Measurements from ENCODE around the gene DMD. TPM values are rescaled to one million over a fixed set of nuclear protein-coding genes. Genes with fewer than 3 reads are reported as not detected.

Gene DMD
- total and polyA plus RNA-seq, 2 donors (not counting 1 experiment from before 2014, with no cell fraction given) = 2.0 to 51.8 TPM

DNA sequence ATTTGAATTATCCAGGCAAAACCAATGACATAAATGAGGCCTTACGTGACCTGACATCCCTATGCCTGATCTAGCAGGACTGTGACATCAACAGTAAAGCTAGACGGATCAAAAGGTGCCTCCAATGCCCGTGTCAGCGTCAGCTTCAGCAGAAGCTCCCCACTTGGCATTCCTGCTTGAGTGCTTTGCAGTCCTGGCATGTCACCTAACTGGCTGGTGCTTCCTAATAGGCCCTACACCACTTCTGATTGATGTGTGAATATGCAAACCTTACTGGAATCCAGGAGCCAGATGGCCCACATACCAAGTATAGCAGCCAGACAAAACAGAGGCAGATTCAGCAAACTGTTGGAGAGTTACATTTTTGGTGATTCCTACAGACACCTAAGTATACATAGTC lies 224.2 kb downstream of the DMD start:
- ChIA-PET POLR2A (no interaction called here), CTCF (no interaction called here)
- Mint-ChIP-seq H3K4me3 (no peak overlapping the region), H3K27me3 (no peaks in the 10 kb centered on the region), H3K9me3 (ENCODE audit: insufficient read depth) (no peaks in the 10 kb centered on the region), H3K4me1 (no peaks in the 10 kb centered on the region), H3K27ac (no peak overlapping the region)
- Histone ChIP-seq H3K36me3 (replicated peaks in 1 of 2; ENCODE audit: control extremely low read depth in 1 of 2, control insufficient read depth in 1 of 2, extremely low read depth in 1 of 2, insufficient read depth in 2 of 2, low read length in 1 of 2) (no peaks in the 10 kb centered on the region), H4K20me1 (ENCODE audit: control insufficient read depth, insufficient read depth, low read length, poor library complexity, severe bottlenecking) (no peaks in the 10 kb centered on the region), H2AFZ (ENCODE audit: insufficient read depth, low read depth, low read length, poor library complexity, severe bottlenecking) (no peak overlapping the region), H3K79me2 (ENCODE audit: control insufficient read depth, insufficient read depth, low read length) (no peaks in the 10 kb centered on the region), H3K4me1 (ENCODE audit: control insufficient read depth in 2 of 2, insufficient read depth in 2 of 2, low read length in 2 of 2) (no peaks in the 10 kb centered on the region), H3K27ac (ENCODE audit: low read length in 2 of 2) (no peak overlapping the region), H3K9me3 (ENCODE audit: control extremely low read depth in 1 of 3, control insufficient read depth in 2 of 3, insufficient read depth in 1 of 3, low read length in 2 of 3) (no peaks in the 10 kb centered on the region), H3K27me3 (replicated peaks in 1 of 4; ENCODE audit: control extremely low read depth in 1 of 4, control insufficient read depth in 3 of 4, insufficient read depth in 4 of 4, low read length in 3 of 4) (no peaks in the 10 kb centered on the region), H3K4me2 (replicated peaks; ENCODE audit: low read depth, low read length, poor library complexity, severe bottlenecking) (no peak overlapping the region), H3K9ac (ENCODE audit: low read length) (no peak overlapping the region), H3K4me3 (ENCODE audit: control extremely low read depth in 1 of 5, extremely low read depth in 1 of 5, insufficient read depth in 1 of 5, low read depth in 2 of 5, low read length in 4 of 5) (no peak overlapping the region)
- 40% methylated on average over 4 of the region's 4 CpGs for WGBS (ENCODE audit: insufficient coverage)
- DNase-seq (no peak), ATAC-seq (ENCODE audit: low read depth) (no peak)
- intact Hi-C loops (cut with micrococcal nuclease) = no loop called here
- TF ChIP-seq, protein P1, sequence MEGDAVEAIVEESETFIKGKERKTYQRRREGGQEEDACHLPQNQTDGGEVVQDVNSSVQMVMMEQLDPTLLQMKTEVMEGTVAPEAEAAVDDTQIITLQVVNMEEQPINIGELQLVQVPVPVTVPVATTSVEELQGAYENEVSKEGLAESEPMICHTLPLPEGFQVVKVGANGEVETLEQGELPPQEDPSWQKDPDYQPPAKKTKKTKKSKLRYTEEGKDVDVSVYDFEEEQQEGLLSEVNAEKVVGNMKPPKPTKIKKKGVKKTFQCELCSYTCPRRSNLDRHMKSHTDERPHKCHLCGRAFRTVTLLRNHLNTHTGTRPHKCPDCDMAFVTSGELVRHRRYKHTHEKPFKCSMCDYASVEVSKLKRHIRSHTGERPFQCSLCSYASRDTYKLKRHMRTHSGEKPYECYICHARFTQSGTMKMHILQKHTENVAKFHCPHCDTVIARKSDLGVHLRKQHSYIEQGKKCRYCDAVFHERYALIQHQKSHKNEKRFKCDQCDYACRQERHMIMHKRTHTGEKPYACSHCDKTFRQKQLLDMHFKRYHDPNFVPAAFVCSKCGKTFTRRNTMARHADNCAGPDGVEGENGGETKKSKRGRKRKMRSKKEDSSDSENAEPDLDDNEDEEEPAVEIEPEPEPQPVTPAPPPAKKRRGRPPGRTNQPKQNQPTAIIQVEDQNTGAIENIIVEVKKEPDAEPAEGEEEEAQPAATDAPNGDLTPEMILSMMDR (IDR thresholded peaks at IDR 0.05) = no peak
- no peak for TF ChIP-seq EZH2 (IDR thresholded peaks at IDR 0.05; ENCODE audit: borderline replicate concordance, insufficient read depth, low read depth, low read length, poor library complexity, severe bottlenecking)

- no peaks in the 10 kb centered on the region for H3K9me3 ChIP-seq (ENCODE audit: control extremely low read depth in 1 of 3, control insufficient read depth in 2 of 3, insufficient read depth in 1 of 3, low read length in 2 of 3)
- H3K27me3 Mint-ChIP-seq = no peaks in the 10 kb centered on the region
- H2AFZ ChIP-seq (ENCODE audit: insufficient read depth, low read depth, low read length, poor library complexity, severe bottlenecking) = no peak overlapping the region
- no peaks in the 10 kb centered on the region for H3K36me3 ChIP-seq (replicated peaks in 1 of 2; ENCODE audit: control extremely low read depth in 1 of 2, control insufficient read depth in 1 of 2, extremely low read depth in 1 of 2, insufficient read depth in 2 of 2, low read length in 1 of 2)
- ChIA-PET POLR2A (no interaction called here), CTCF (no interaction called here)
- intact Hi-C loops (cut with micrococcal nuclease) = no loop called here
- no peaks in the 10 kb centered on the region for H3K27me3 ChIP-seq (replicated peaks in 1 of 4; ENCODE audit: control extremely low read depth in 1 of 4, control insufficient read depth in 3 of 4, insufficient read depth in 4 of 4, low read length in 3 of 4)
- H3K79me2 ChIP-seq (ENCODE audit: control insufficient read depth, insufficient read depth, low read length) = no peaks in the 10 kb centered on the region
- no peak overlapping the region for H3K27ac Mint-ChIP-seq
- TF ChIP-seq EZH2 (IDR thresholded peaks at IDR 0.05; ENCODE audit: borderline replicate concordance, insufficient read depth, low read depth, low read length, poor library complexity, severe bottlenecking) = no peak
- TF ChIP-seq, protein P1 (IDR thresholded peaks at IDR 0.05) = no peak
- H3K4me3 ChIP-seq (ENCODE audit: control extremely low read depth in 1 of 5, extremely low read depth in 1 of 5, insufficient read depth in 1 of 5, low read depth in 2 of 5, low read length in 4 of 5) = no peak overlapping the region
- no CpG with 5 or more reads among the region's 4 CpGs for WGBS (ENCODE audit: insufficient coverage)
- no peak overlapping the region for H3K9ac ChIP-seq (ENCODE audit: low read length)
- H3K4me1 Mint-ChIP-seq = no peaks in the 10 kb centered on the region
- H4K20me1 ChIP-seq (ENCODE audit: control insufficient read depth, insufficient read depth, low read length, poor library complexity, severe bottlenecking) = no peaks in the 10 kb centered on the region
- no peak overlapping the region for H3K4me3 Mint-ChIP-seq
- no peak overlapping the region for H3K27ac ChIP-seq (ENCODE audit: low read length in 2 of 2)
- H3K4me1 ChIP-seq (ENCODE audit: control insufficient read depth in 2 of 2, insufficient read depth in 2 of 2, low read length in 2 of 2) = no peaks in the 10 kb centered on the region
- DNase-seq (no peak), ATAC-seq (ENCODE audit: low read depth) (no peak)
- H3K9me3 Mint-ChIP-seq (ENCODE audit: insufficient read depth) = no peaks in the 10 kb centered on the region
- no peak overlapping the region for H3K4me2 ChIP-seq (replicated peaks; ENCODE audit: low read depth, low read length, poor library complexity, severe bottlenecking)
Measured at GRCh38 chrX:32985544-32985943, 225.8 kb downstream of the DMD start.
